H1 (cell line): Measurements from ENCODE around the gene ATP1A1. TPM values are rescaled to one million over a fixed set of nuclear protein-coding genes. Genes with fewer than 3 reads are reported as not detected.

Experiments used
- CTCF ChIA-PET: fragments of 300-600 bp; sonication (Branson Sonifier 250); formaldehyde crosslinking; loops from one replicate; lab custom pipeline; 2021; ENCODE audit not compliant: partially characterized antibody; lab: Charles Lee
- POLR2A ChIA-PET: fragments of 300-600 bp; sonication (Branson Sonifier 250); formaldehyde crosslinking; loops from one replicate; lab custom pipeline; 2021; ENCODE audit warnings: inconsistent platforms; ENCODE audit not compliant: partially characterized antibody; lab: Charles Lee
- DNase-seq, 2 experiments: peaks; one replicate each; pipeline versions ENCODE4 v3.0.0 to v3.0.0-alpha.2; 2010 to 2022; ENCODE audit warnings: low spot score in 2 of 2, low read depth in 1 of 2, mixed read lengths in 1 of 2
- FAIRE-seq: peaks from 2 replicates; lab custom pipeline; 2011; peaks lifted over from hg19 to GRCh38; lab: Jason Lieb, UNC
- H2AFZ ChIP-seq: 2 replicates; pipeline ENCODE4 v1.8.1; 2012; ENCODE audit warnings: low read length, inconsistent platforms
- H2AK5ac ChIP-seq: 2 replicates; pipeline ENCODE4 v1.6.1; 2013; ENCODE audit warnings: low read depth, low read length
- H2BK120ac ChIP-seq: replicated peaks from 2 replicates; pipeline ENCODE3; 2013; ENCODE audit warnings: low read depth, low read length, inconsistent platforms
- H2BK12ac ChIP-seq: 2 replicates; pipeline ENCODE4 v1.6.1; 2013; ENCODE audit warnings: low read depth, low read length
- H2BK15ac ChIP-seq: 2 replicates; pipeline ENCODE4 v1.6.1; 2013; ENCODE audit warnings: low read length
- H2BK20ac ChIP-seq: 2 replicates; pipeline ENCODE4 v1.6.1; 2013; ENCODE audit warnings: low read length
- H2BK5ac ChIP-seq: 2 replicates; pipeline ENCODE4 v1.6.1; 2013; ENCODE audit warnings: low read depth, low read length
- H3K14ac ChIP-seq: 2 replicates; pipeline ENCODE4 v1.6.1; 2013; ENCODE audit warnings: inconsistent platforms; ENCODE audit not compliant: insufficient read length
- H3K18ac ChIP-seq: 2 replicates; pipeline ENCODE4 v1.6.1; 2013; ENCODE audit warnings: low read length; ENCODE audit errors: extremely low read depth
- H3K23ac ChIP-seq: 2 replicates; pipeline ENCODE4 v1.6.1; 2013; ENCODE audit warnings: inconsistent platforms; ENCODE audit not compliant: insufficient read length
- H3K23me2 ChIP-seq: 2 replicates; pipeline ENCODE4 v1.6.1; 2013; ENCODE audit warnings: low read depth, low read length
- H3K27ac ChIP-seq: 2 replicates; pipeline ENCODE4 v1.6.1; 2011; ENCODE audit warnings: low read depth, low read length, inconsistent platforms
- H3K27me3 ChIP-seq, 4 experiments: replicated peaks in 1 of 4; 1 replicate in 1 of 4; 2 replicates in 3 of 4; pipeline versions ENCODE4 v1.6.1 to v1.8.1; 2011 to 2013; ENCODE audit warnings: low read length in 3 of 4, mild to moderate bottlenecking in 3 of 4, inconsistent platforms in 2 of 4, mixed read lengths in 2 of 4, moderate library complexity in 1 of 4; ENCODE audit not compliant: control insufficient read depth in 3 of 4, insufficient read depth in 3 of 4; ENCODE audit errors: extremely low read depth in 1 of 4
- H3K36me3 ChIP-seq, 4 experiments: 2 replicates each; pipeline versions ENCODE4 v1.6.1 to v1.8.1; 2011 to 2013; ENCODE audit warnings: mild to moderate bottlenecking in 4 of 4, low read length in 3 of 4, moderate library complexity in 2 of 4, control low read depth in 1 of 4, inconsistent platforms in 1 of 4; ENCODE audit not compliant: insufficient read depth in 4 of 4, control insufficient read depth in 2 of 4
- H3K4ac ChIP-seq: replicated peaks from 2 replicates; pipeline ENCODE3; 2013; ENCODE audit warnings: low read length, low read depth, mixed read lengths, inconsistent platforms; ENCODE audit not compliant: insufficient read length
- H3K4me1 ChIP-seq, 4 experiments: replicated peaks in 1 of 4; 1 replicate in 1 of 4; 2 replicates in 3 of 4; pipeline versions ENCODE4 v1.6.1 to v1.8.1; 2011 to 2013; ENCODE audit warnings: low read length in 3 of 4, inconsistent platforms in 2 of 4, mixed read lengths in 1 of 4; ENCODE audit not compliant: insufficient read depth in 4 of 4, control insufficient read depth in 3 of 4
- H3K4me2 ChIP-seq, 2 experiments: 2 replicates each; pipeline versions ENCODE4 v1.6.1 to v1.8.1; 2011 to 2013; ENCODE audit warnings: low read depth in 2 of 2, low read length in 2 of 2, control low read depth in 1 of 2, inconsistent platforms in 1 of 2, mild to moderate bottlenecking in 1 of 2; ENCODE audit not compliant: insufficient read depth in 1 of 2
- H3K4me3 ChIP-seq, 4 experiments: fragments of 200-600, 300-600 bp in 1 of 4; sonication (generic), shearing (Covaris generic), sonication (Bioruptor Twin) in 1 of 4; 2 replicates each; pipeline versions ENCODE4 v1.5.1 to v1.8.1; 2011 to 2016; ENCODE audit warnings: low read length in 4 of 4, low read depth in 3 of 4, control low read depth in 2 of 4, inconsistent platforms in 2 of 4, mild to moderate bottlenecking in 2 of 4, mixed read lengths in 1 of 4, moderate library complexity in 1 of 4; ENCODE audit not compliant: insufficient read depth in 2 of 4; ENCODE audit errors: extremely low read depth in 1 of 4
- H3K56ac ChIP-seq: replicated peaks from 2 replicates; pipeline ENCODE3; 2013; ENCODE audit warnings: low read depth, mild to moderate bottlenecking, mixed read lengths, low read length, inconsistent platforms; ENCODE audit not compliant: insufficient read length
- H3K79me1 ChIP-seq: 2 replicates; pipeline ENCODE4 v1.6.1; 2013; ENCODE audit warnings: low read depth, low read length, control low read depth
- H3K79me2 ChIP-seq, 2 experiments: 2 replicates each; pipeline versions ENCODE4 v1.6.1 to v1.8.1; 2012 to 2013; ENCODE audit warnings: low read length in 2 of 2, mild to moderate bottlenecking in 2 of 2, inconsistent platforms in 1 of 2; ENCODE audit not compliant: insufficient read depth in 2 of 2, control insufficient read depth in 1 of 2
- H3K9ac ChIP-seq, 4 experiments: replicated peaks in 1 of 4; 1 replicate in 1 of 4; 2 replicates in 3 of 4; pipeline versions ENCODE4 v1.6.1 to v1.8.1; 2011 to 2013; ENCODE audit warnings: low read depth in 3 of 4, low read length in 3 of 4, control low read depth in 2 of 4, mild to moderate bottlenecking in 2 of 4, moderate library complexity in 2 of 4, inconsistent platforms in 1 of 4; ENCODE audit errors: extremely low read depth in 1 of 4
- H3K9me3 ChIP-seq, 2 experiments: 2 replicates each; pipeline versions ENCODE4 v1.6.1 to v1.8.1; 2012 to 2013; ENCODE audit warnings: mild to moderate bottlenecking in 2 of 2, moderate library complexity in 2 of 2, control low read depth in 1 of 2, inconsistent platforms in 1 of 2, low read depth in 1 of 2, low read length in 1 of 2, mixed read lengths in 1 of 2; ENCODE audit not compliant: insufficient read depth in 2 of 2
- H4K20me1 ChIP-seq, 2 experiments: replicated peaks in 1 of 2; 2 replicates each; pipeline versions ENCODE3 to v1.8.1; 2011 to 2013; ENCODE audit warnings: inconsistent platforms in 2 of 2, low read length in 2 of 2, mild to moderate bottlenecking in 1 of 2; ENCODE audit not compliant: insufficient read depth in 2 of 2, control insufficient read depth in 1 of 2
- H4K5ac ChIP-seq: 2 replicates; pipeline ENCODE4 v1.6.1; 2013; ENCODE audit warnings: low read length, low read depth, mixed read lengths, inconsistent platforms; ENCODE audit not compliant: insufficient read length
- H4K8ac ChIP-seq: 2 replicates; pipeline ENCODE4 v1.8.0; 2013; ENCODE audit warnings: mild to moderate bottlenecking, moderate library complexity, low read length, inconsistent platforms; ENCODE audit not compliant: insufficient read depth; ENCODE audit errors: extremely low read depth
- H4K91ac ChIP-seq: replicated peaks from 2 replicates; pipeline ENCODE3; 2013; ENCODE audit warnings: low read length, mixed read lengths, inconsistent platforms; ENCODE audit not compliant: insufficient read length
- ATF3 ChIP-seq: IDR thresholded peaks from 2 replicates; pipeline ENCODE4 v1.6.1; 2011; ENCODE audit warnings: low read depth, mild to moderate bottlenecking, low read length; ENCODE audit not compliant: insufficient read depth
- EP300 ChIP-seq, 2 experiments: IDR thresholded peaks; 1 replicate in 1 of 2; 2 replicates in 1 of 2; pipeline ENCODE4 v1.6.1; 2011 to 2012; ENCODE audit warnings: low read depth in 2 of 2, low read length in 2 of 2, mild to moderate bottlenecking in 2 of 2, borderline replicate concordance in 1 of 2, inconsistent platforms in 1 of 2, moderate library complexity in 1 of 2
- GTF2F1 ChIP-seq: IDR thresholded peaks from 2 replicates; pipeline ENCODE4 v1.6.1; 2012; ENCODE audit warnings: low read depth, low read length, improper control_type of control experiment, borderline replicate concordance
- HDAC2 ChIP-seq, 2 experiments: fragments of 300-600 bp in 1 of 2; sonication (generic) in 1 of 2; IDR thresholded peaks; 2 replicates each; pipeline ENCODE4 v1.6.1; 2011 to 2012; ENCODE audit warnings: low read depth in 2 of 2, low read length in 2 of 2, mild to moderate bottlenecking in 2 of 2, moderate library complexity in 2 of 2, borderline replicate concordance in 1 of 2, inconsistent platforms in 1 of 2
- POLR2A ChIP-seq, 2 experiments: IDR thresholded peaks; 1 replicate in 1 of 2; 2 replicates in 1 of 2; pipeline ENCODE4 v1.6.1; 2011; ENCODE audit warnings: low read depth in 2 of 2, low read length in 2 of 2, mild to moderate bottlenecking in 2 of 2; ENCODE audit errors: control extremely low read depth in 1 of 2
- ZNF274 ChIP-seq: IDR thresholded peaks from 2 replicates; pipeline ENCODE4 v1.7.0; 2012; ENCODE audit warnings: low read length, borderline replicate concordance; ENCODE audit errors: extremely low read depth
- polyA plus RNA-seq, 7 experiments: library from polyadenylated mRNA; depleted of rRNA in 3 of 7; stranded (reverse) in 5 of 7; unstranded in 2 of 7; fragments of >200 nt in 5 of 7; fragments of 200-250 nt in 2 of 7; gene quantifications; 1 replicate in 5 of 7; 2 replicates in 1 of 7; 4 replicates in 1 of 7; pipeline versions ENCODE4 v1.2.1 to v1.2.3, GENCODE V29; 2011 to 2013; ENCODE audit warnings: missing spikeins in 2 of 7, mixed read lengths in 2 of 7
- total RNA-seq: library from RNA; stranded (reverse); fragmentation: NEBNext Ultra II Directional; extraction: Animal tissue kit (Norgen Biotek cat#: 25700); gene quantifications from 2 replicates; pipeline ENCODE4 v1.2.1, GENCODE V29; 2021

The ATP1A1 gene
- total and polyA plus RNA-seq, 2 of the 8 experiments (the other 6 are each of a cell fraction or from before 2014, with no cell fraction given), result 222 to 325 TPM

- Histone ChIP-seq H4K8ac (no peak overlapping the region), H4K5ac (no peak overlapping the region), H2BK5ac (no peak overlapping the region), H3K23me2 (no peaks in the 10 kb centered on the region), H3K14ac (no peak overlapping the region), H2BK120ac (no peak overlapping the region), H2AK5ac (no peak overlapping the region), H3K27ac (no peak overlapping the region), H3K27me3 (no peaks in the 10 kb centered on the region), H3K4me1 (peaks cover 0 to 6% (median 1%) of the 10 kb centered on the region in 4 experiments; a peak in 1 of 7 replicates), H3K36me3 (no peaks in the 10 kb centered on the region), H2BK15ac (no peak overlapping the region), H3K4me2 (no peak overlapping the region), H4K20me1 (no peaks in the 10 kb centered on the region), H3K23ac (no peak overlapping the region), H3K9ac (no peak overlapping the region), H3K56ac (no peak overlapping the region), H3K18ac (no peak overlapping the region), H2BK20ac (no peak overlapping the region), H2AFZ (no peak overlapping the region), H4K91ac (no peak overlapping the region), H3K79me1 (no peaks in the 10 kb centered on the region), H3K79me2 (no peaks in the 10 kb centered on the region), H3K4ac (no peak overlapping the region), H2BK12ac (no peak overlapping the region), H3K4me3 (no peak overlapping the region), H3K9me3 (no peaks in the 10 kb centered on the region)
- TF ChIP-seq ZNF274, result no peak
- TF ChIP-seq HDAC2 (IDR thresholded peaks at IDR 0.05; ENCODE audit: borderline replicate concordance in 1 of 2, low read depth in 2 of 2, low read length in 2 of 2), result no peak
- no peak for TF ChIP-seq EP300 (IDR thresholded peaks at IDR 0.05; ENCODE audit: borderline replicate concordance in 1 of 2, low read depth in 2 of 2, low read length in 2 of 2)
- no peak for TF ChIP-seq GTF2F1
- TF ChIP-seq POLR2A (IDR thresholded peaks at IDR 0.05; ENCODE audit: control extremely low read depth in 1 of 2, low read depth in 2 of 2, low read length in 2 of 2), result no peak
- TF ChIP-seq ATF3, result no peak
- CTCF ChIA-PET, result no interaction called here
- POLR2A ChIA-PET, result no interaction called here
- FAIRE-seq (no peak), DNase-seq (no peak)
These were observed 42.2 kb upstream of the ATP1A1 start for GRCh38 chr1:116330846-116331245.
